SK-N-SH (cell line): ENCODE results near the gene NFATC2IP. TPM values are rescaled to one million over a fixed set of nuclear protein-coding genes. Genes with fewer than 3 reads are reported as not detected.

Experiments
- CTCF ChIA-PET: fragments of 300-600, 350-600 bp; formaldehyde crosslinking; extraction: SDS; loops from one replicate; lab custom pipeline; 2021; lab: Yijun Ruan, JAX
- POLR2A ChIA-PET: fragments of 350-600 bp; sonication (Branson Sonifier 250); formaldehyde crosslinking; extraction: SDS; loops from one replicate; lab custom pipeline; 2020; ENCODE audit warnings: antibody characterized with exemption, inconsistent platforms; lab: Yijun Ruan, JAX
- DNase-seq: peaks from one replicate; pipeline ENCODE4 v3.0.0; 2012
- H2AFZ ChIP-seq: fragments of 200-600 bp; sonication (generic); 2 replicates; pipeline ENCODE4 v1.8.1; 2016; ENCODE audit warnings: antibody characterized with exemption, mild to moderate bottlenecking, low read depth
- H3F3A ChIP-seq: fragments of 200-600 bp; sonication (generic); replicated peaks from 2 replicates; pipeline ENCODE3; 2016; ENCODE audit warnings: antibody characterized with exemption, mild to moderate bottlenecking; ENCODE audit not compliant: insufficient read depth
- H3K27ac ChIP-seq, 2 experiments: fragments of 200-500 bp in 1 of 2; fragments of 200-600 bp in 1 of 2; sonication (Bioruptor generic) in 1 of 2; sonication (generic), shearing (Covaris generic) in 1 of 2; 2 replicates each; pipeline versions ENCODE4 v1.5.1 to v1.6.1; 2014 to 2016; ENCODE audit warnings: low read depth in 2 of 2, inconsistent platforms in 1 of 2, low read length in 1 of 2, mild to moderate bottlenecking in 1 of 2, mixed read lengths in 1 of 2
- H3K27me3 ChIP-seq: fragments of 200-600 bp; sonication (generic), shearing (Covaris generic); 2 replicates; pipeline ENCODE4 v1.6.1; 2016; ENCODE audit warnings: mixed run types; ENCODE audit not compliant: insufficient read depth
- H3K36me3 ChIP-seq, 2 experiments: fragments of 200-500 bp in 1 of 2; fragments of 200-600 bp in 1 of 2; sonication (Bioruptor generic) in 1 of 2; sonication (generic) in 1 of 2; replicated peaks in 1 of 2; 2 replicates each; pipeline versions ENCODE3 to v1.5.1; 2014 to 2016; ENCODE audit warnings: low read length in 1 of 2, mild to moderate bottlenecking in 1 of 2; ENCODE audit not compliant: insufficient read depth in 2 of 2, control insufficient read depth in 1 of 2
- H3K4me1 ChIP-seq, 2 experiments: fragments of 200-500 bp in 1 of 2; fragments of 200-600 bp in 1 of 2; sonication (Bioruptor generic) in 1 of 2; sonication (generic), shearing (Covaris generic) in 1 of 2; 2 replicates each; pipeline versions ENCODE4 v1.5.1 to v1.6.1; 2014 to 2016; ENCODE audit warnings: low read depth in 1 of 2, low read length in 1 of 2, mixed run types in 1 of 2; ENCODE audit not compliant: insufficient read depth in 2 of 2, control insufficient read depth in 1 of 2
- H3K4me2 ChIP-seq: fragments of 200-600 bp; sonication (generic), shearing (Covaris generic); 2 replicates; pipeline ENCODE4 v1.6.1; 2017; ENCODE audit warnings: mixed run types
- H3K4me3 ChIP-seq, 2 experiments: fragments of 200-500 bp in 1 of 2; fragments of 200-600 bp in 1 of 2; sonication (Bioruptor generic) in 1 of 2; sonication (generic), shearing (Covaris generic) in 1 of 2; 2 replicates each; pipeline versions ENCODE4 v1.5.1 to v1.8.1; 2014 to 2016; ENCODE audit warnings: low read depth in 2 of 2, inconsistent platforms in 1 of 2, low read length in 1 of 2, mild to moderate bottlenecking in 1 of 2, mixed read lengths in 1 of 2, moderate library complexity in 1 of 2
- H3K79me2 ChIP-seq: fragments of 200-600 bp; sonication (generic); 2 replicates; pipeline ENCODE4 v1.8.1; 2017; ENCODE audit warnings: mild to moderate bottlenecking; ENCODE audit not compliant: insufficient read depth
- H3K9ac ChIP-seq: fragments of 200-600 bp; sonication (generic); 2 replicates; pipeline ENCODE4 v1.6.1; 2017; ENCODE audit warnings: mixed run types
- H3K9me2 ChIP-seq: fragments of 200-600 bp; sonication (generic); 2 replicates; pipeline ENCODE4 v1.6.1; 2017; ENCODE audit warnings: mixed run types
- H3K9me3 ChIP-seq: fragments of 200-600 bp; sonication (generic); 2 replicates; pipeline ENCODE4 v1.6.1; 2017; ENCODE audit warnings: mixed run types, mild to moderate bottlenecking, moderate library complexity
- H4K20me1 ChIP-seq: fragments of 200-600 bp; sonication (generic); 2 replicates; pipeline ENCODE4 v1.6.1; 2017; ENCODE audit warnings: mild to moderate bottlenecking, mixed run types; ENCODE audit not compliant: insufficient read depth
- CHD2 ChIP-seq: fragments of 150-350 bp; IDR thresholded peaks from 2 replicates; pipeline ENCODE4 v1.6.1; 2018; ENCODE audit warnings: low read length; ENCODE audit not compliant: partially characterized antibody
- ELF1 ChIP-seq: IDR thresholded peaks from 2 replicates; pipeline ENCODE4 v1.4.0; 2012
- EP300 ChIP-seq, 2 experiments: IDR thresholded peaks; 2 replicates each; pipeline versions ENCODE4 v1.4.0 to v1.6.1; 2012; ENCODE audit warnings: borderline replicate concordance in 1 of 2, low read depth in 1 of 2, low read length in 1 of 2
- FOSL2 ChIP-seq: IDR thresholded peaks from 2 replicates; pipeline ENCODE4 v1.4.0; 2012; ENCODE audit warnings: low read depth, mild to moderate bottlenecking, moderate library complexity, borderline replicate concordance
- GABPA ChIP-seq: IDR thresholded peaks from 2 replicates; pipeline ENCODE4 v1.4.0; 2012; ENCODE audit warnings: low read depth, mild to moderate bottlenecking
- GATA2 ChIP-seq: sonication (generic); formaldehyde crosslinking; IDR thresholded peaks from 2 replicates; pipeline ENCODE4 v1.5.0; 2020; ENCODE audit warnings: mild to moderate bottlenecking, missing genetic modification reagents
- JUND ChIP-seq: IDR thresholded peaks from 2 replicates; pipeline ENCODE4 v1.4.0; 2012
- MEF2A ChIP-seq: IDR thresholded peaks from 2 replicates; pipeline ENCODE4 v1.4.0; 2012; ENCODE audit warnings: low read depth, borderline replicate concordance
- MXI1 ChIP-seq: IDR thresholded peaks from 2 replicates; pipeline ENCODE4 v1.6.1; 2012; ENCODE audit warnings: mild to moderate bottlenecking, low read depth, low read length, improper control_type of control experiment
- NFIC ChIP-seq: IDR thresholded peaks from 2 replicates; pipeline ENCODE4 v1.4.0; 2012; ENCODE audit warnings: borderline replicate concordance
- RAD21 ChIP-seq: IDR thresholded peaks from 2 replicates; pipeline ENCODE4 v1.6.1; 2012; ENCODE audit warnings: mild to moderate bottlenecking, low read length
- RFX5 ChIP-seq: IDR thresholded peaks from 2 replicates; pipeline ENCODE4 v1.6.1; 2012; ENCODE audit warnings: mild to moderate bottlenecking, improper control_type of control experiment, low read length
- RXRA ChIP-seq: IDR thresholded peaks from 2 replicates; pipeline ENCODE4 v1.4.0; 2012; ENCODE audit warnings: low read depth, mild to moderate bottlenecking, borderline replicate concordance
- TCF12 ChIP-seq: IDR thresholded peaks from 2 replicates; pipeline ENCODE4 v1.4.0; 2012
- WGBS: methylation state at CpG from one replicate; pipeline ENCODE4 v1.1.6; 2017; ENCODE audit warnings: low lambda C conversion rate; 5-methylcytosine and 5-hydroxymethylcytosine counted together
- polyA plus RNA-seq, 3 experiments: library from polyadenylated mRNA; depleted of rRNA; stranded (reverse); fragments of >200 nt; gene quantifications; 2 replicates each; pipeline ENCODE4 v1.2.3, GENCODE V29; 2012
- TF ChIP-seq, protein P1 (sequence below): IDR thresholded peaks from 2 replicates; pipeline ENCODE4 v1.6.1; 2012; ENCODE audit warnings: mild to moderate bottlenecking, low read depth, low read length, moderate library complexity
- TF ChIP-seq, protein P2 (sequence below): fragments of 200-600 bp; sonication (generic); IDR thresholded peaks from 2 replicates; pipeline ENCODE4 v1.6.1; 2017; ENCODE audit warnings: antibody characterized with exemption, mild to moderate bottlenecking, moderate library complexity
- TF ChIP-seq, protein P3 (sequence below): IDR thresholded peaks from 2 replicates; pipeline ENCODE4; 2012
- TF ChIP-seq, protein P4 (sequence below): fragments of 150-350 bp; IDR thresholded peaks from 2 replicates; pipeline ENCODE4 v1.6.1; 2016; ENCODE audit warnings: mild to moderate bottlenecking, low read depth, low read length
- TF ChIP-seq, protein P5 (sequence below): IDR thresholded peaks from 2 replicates; pipeline ENCODE4 v1.4.0; 2012; ENCODE audit warnings: low read depth, borderline replicate concordance

The NFATC2IP gene
- polyA plus RNA-seq, 1 of the 3 experiments (the other 2 are of a cell fraction) = 41.9 TPM

DNA sequence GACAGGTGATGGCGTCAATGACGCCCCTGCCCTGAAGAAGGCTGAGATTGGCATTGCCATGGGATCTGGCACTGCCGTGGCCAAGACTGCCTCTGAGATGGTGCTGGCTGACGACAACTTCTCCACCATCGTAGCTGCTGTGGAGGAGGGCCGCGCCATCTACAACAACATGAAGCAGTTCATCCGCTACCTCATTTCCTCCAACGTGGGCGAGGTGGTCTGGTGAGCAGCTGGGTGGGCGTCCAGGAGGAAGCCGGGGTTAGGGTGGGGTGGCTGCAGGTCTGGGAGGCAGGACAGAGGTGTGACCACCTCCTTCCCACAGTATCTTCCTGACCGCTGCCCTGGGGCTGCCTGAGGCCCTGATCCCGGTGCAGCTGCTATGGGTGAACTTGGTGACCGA, 48.9 kb upstream of the NFATC2IP start:
- no peak for TF ChIP-seq EP300 (IDR thresholded peaks at IDR 0.05; ENCODE audit: borderline replicate concordance in 1 of 2, low read depth in 1 of 2, low read length in 1 of 2)
- TF ChIP-seq FOSL2 = no peak
- TF ChIP-seq, all 33 proteins: peak for 0

DNA sequence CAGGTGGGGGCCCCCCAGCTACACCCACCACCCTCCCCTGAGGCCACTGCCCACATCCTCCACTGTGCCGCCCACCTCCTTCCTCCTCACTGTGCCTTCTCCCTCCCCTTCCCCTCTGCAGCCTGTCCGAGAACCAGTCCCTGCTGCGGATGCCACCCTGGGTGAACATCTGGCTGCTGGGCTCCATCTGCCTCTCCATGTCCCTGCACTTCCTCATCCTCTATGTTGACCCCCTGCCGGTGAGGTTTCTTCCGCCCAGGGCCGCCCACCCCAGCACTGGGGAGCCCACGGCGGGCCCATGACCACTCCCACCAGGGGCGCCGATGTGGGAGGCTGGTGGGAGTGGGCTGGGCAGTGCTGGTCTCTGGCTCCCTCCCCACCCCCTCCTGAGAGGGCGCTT, 47.8 kb upstream of the NFATC2IP start:
- 90% methylated on average over 6 of the region's 11 CpGs for WGBS
- CTCF ChIA-PET = no interaction called here

More for the DNA sequence above, 48.9 kb upstream of the NFATC2IP start:
- Histone ChIP-seq H3F3A (no peaks in the 10 kb centered on the region), H3K4me2 (no peak overlapping the region), H3K27ac (no peak overlapping the region), H4K20me1 (no peaks in the 10 kb centered on the region), H3K9me2 (no peaks in the 10 kb centered on the region), H3K9ac (no peak overlapping the region), H3K36me3 (peaks cover 0 to 6% of the 10 kb centered on the region in 2 experiments), H3K4me3 (no peak overlapping the region), H3K79me2 (no peaks in the 10 kb centered on the region), H2AFZ (no peak overlapping the region), H3K27me3 (no peaks in the 10 kb centered on the region), H3K9me3 (no peaks in the 10 kb centered on the region), H3K4me1 (no peaks in the 10 kb centered on the region)
- POLR2A ChIA-PET = no interaction called here
- CTCF ChIA-PET = interaction anchor here (0.8 kb wide), 1 partner anchor 17 kb away, joined by 3 read pairs; no protein-coding TSS in a partner anchor
- DNase-seq = no peak
- WGBS = 93% methylated on average over 12 of the region's 15 CpGs

More for the DNA sequence above, 47.8 kb upstream of the NFATC2IP start:
- no peaks in the 10 kb centered on the region for H3K27me3 ChIP-seq
- no peak for DNase-seq
- POLR2A ChIA-PET = no interaction called here
- H3K9me2 ChIP-seq = no peaks in the 10 kb centered on the region
- no peak overlapping the region for H3K4me3 ChIP-seq
- no peaks in the 10 kb centered on the region for H3F3A ChIP-seq
- no peaks in the 10 kb centered on the region for H3K9me3 ChIP-seq
- H2AFZ ChIP-seq = no peak overlapping the region
- H4K20me1 ChIP-seq = no peaks in the 10 kb centered on the region
- no peaks in the 10 kb centered on the region for H3K4me1 ChIP-seq
- TF ChIP-seq ELF1 (no peak), JUND (no peak), MXI1 (no peak), NFIC (no peak), RAD21 (no peak), FOSL2 (no peak), RXRA (no peak), RFX5 (no peak), CHD2 (no peak), EP300 (IDR thresholded peaks at IDR 0.05; ENCODE audit: borderline replicate concordance in 1 of 2, low read depth in 1 of 2, low read length in 1 of 2) (no peak), TCF12 (no peak), GATA2 (CRISPR knock-in tag) (no peak), GABPA (no peak), MEF2A (no peak)
- TF ChIP-seq, protein P1, sequence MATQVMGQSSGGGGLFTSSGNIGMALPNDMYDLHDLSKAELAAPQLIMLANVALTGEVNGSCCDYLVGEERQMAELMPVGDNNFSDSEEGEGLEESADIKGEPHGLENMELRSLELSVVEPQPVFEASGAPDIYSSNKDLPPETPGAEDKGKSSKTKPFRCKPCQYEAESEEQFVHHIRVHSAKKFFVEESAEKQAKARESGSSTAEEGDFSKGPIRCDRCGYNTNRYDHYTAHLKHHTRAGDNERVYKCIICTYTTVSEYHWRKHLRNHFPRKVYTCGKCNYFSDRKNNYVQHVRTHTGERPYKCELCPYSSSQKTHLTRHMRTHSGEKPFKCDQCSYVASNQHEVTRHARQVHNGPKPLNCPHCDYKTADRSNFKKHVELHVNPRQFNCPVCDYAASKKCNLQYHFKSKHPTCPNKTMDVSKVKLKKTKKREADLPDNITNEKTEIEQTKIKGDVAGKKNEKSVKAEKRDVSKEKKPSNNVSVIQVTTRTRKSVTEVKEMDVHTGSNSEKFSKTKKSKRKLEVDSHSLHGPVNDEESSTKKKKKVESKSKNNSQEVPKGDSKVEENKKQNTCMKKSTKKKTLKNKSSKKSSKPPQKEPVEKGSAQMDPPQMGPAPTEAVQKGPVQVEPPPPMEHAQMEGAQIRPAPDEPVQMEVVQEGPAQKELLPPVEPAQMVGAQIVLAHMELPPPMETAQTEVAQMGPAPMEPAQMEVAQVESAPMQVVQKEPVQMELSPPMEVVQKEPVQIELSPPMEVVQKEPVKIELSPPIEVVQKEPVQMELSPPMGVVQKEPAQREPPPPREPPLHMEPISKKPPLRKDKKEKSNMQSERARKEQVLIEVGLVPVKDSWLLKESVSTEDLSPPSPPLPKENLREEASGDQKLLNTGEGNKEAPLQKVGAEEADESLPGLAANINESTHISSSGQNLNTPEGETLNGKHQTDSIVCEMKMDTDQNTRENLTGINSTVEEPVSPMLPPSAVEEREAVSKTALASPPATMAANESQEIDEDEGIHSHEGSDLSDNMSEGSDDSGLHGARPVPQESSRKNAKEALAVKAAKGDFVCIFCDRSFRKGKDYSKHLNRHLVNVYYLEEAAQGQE = no peak
- TF ChIP-seq, protein P2, sequence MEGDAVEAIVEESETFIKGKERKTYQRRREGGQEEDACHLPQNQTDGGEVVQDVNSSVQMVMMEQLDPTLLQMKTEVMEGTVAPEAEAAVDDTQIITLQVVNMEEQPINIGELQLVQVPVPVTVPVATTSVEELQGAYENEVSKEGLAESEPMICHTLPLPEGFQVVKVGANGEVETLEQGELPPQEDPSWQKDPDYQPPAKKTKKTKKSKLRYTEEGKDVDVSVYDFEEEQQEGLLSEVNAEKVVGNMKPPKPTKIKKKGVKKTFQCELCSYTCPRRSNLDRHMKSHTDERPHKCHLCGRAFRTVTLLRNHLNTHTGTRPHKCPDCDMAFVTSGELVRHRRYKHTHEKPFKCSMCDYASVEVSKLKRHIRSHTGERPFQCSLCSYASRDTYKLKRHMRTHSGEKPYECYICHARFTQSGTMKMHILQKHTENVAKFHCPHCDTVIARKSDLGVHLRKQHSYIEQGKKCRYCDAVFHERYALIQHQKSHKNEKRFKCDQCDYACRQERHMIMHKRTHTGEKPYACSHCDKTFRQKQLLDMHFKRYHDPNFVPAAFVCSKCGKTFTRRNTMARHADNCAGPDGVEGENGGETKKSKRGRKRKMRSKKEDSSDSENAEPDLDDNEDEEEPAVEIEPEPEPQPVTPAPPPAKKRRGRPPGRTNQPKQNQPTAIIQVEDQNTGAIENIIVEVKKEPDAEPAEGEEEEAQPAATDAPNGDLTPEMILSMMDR = no peak
- TF ChIP-seq, protein P3, sequence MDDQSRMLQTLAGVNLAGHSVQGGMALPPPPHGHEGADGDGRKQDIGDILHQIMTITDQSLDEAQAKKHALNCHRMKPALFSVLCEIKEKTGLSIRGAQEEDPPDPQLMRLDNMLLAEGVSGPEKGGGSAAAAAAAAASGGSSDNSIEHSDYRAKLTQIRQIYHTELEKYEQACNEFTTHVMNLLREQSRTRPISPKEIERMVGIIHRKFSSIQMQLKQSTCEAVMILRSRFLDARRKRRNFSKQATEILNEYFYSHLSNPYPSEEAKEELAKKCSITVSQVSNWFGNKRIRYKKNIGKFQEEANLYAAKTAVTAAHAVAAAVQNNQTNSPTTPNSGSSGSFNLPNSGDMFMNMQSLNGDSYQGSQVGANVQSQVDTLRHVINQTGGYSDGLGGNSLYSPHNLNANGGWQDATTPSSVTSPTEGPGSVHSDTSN = no peak
- TF ChIP-seq, protein P4, sequence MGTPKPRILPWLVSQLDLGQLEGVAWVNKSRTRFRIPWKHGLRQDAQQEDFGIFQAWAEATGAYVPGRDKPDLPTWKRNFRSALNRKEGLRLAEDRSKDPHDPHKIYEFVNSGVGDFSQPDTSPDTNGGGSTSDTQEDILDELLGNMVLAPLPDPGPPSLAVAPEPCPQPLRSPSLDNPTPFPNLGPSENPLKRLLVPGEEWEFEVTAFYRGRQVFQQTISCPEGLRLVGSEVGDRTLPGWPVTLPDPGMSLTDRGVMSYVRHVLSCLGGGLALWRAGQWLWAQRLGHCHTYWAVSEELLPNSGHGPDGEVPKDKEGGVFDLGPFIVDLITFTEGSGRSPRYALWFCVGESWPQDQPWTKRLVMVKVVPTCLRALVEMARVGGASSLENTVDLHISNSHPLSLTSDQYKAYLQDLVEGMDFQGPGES = no peak
- TF ChIP-seq, protein P5, sequence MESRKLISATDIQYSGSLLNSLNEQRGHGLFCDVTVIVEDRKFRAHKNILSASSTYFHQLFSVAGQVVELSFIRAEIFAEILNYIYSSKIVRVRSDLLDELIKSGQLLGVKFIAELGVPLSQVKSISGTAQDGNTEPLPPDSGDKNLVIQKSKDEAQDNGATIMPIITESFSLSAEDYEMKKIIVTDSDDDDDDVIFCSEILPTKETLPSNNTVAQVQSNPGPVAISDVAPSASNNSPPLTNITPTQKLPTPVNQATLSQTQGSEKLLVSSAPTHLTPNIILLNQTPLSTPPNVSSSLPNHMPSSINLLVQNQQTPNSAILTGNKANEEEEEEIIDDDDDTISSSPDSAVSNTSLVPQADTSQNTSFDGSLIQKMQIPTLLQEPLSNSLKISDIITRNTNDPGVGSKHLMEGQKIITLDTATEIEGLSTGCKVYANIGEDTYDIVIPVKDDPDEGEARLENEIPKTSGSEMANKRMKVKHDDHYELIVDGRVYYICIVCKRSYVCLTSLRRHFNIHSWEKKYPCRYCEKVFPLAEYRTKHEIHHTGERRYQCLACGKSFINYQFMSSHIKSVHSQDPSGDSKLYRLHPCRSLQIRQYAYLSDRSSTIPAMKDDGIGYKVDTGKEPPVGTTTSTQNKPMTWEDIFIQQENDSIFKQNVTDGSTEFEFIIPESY = no peak
- no peak overlapping the region for H3K9ac ChIP-seq
- no peak overlapping the region for H3K4me2 ChIP-seq
- H3K79me2 ChIP-seq = no peaks in the 10 kb centered on the region
- H3K36me3 ChIP-seq = peaks cover 0 to 6% of the 10 kb centered on the region in 2 experiments
- no peak overlapping the region for H3K27ac ChIP-seq
